SK-N-MC (cell line): ENCODE data around the gene MACROD2.

Experiments used
- EZH2 ChIP-seq: fragments of 200-600 bp; sonication (generic); IDR thresholded peaks from one replicate; pipeline ENCODE4 v1.6.1; 2017; ENCODE audit warnings: antibody characterized with exemption
- FOXP2 ChIP-seq: optimal IDR thresholded peaks from 2 replicates; pipeline ENCODE3; 2011; ENCODE audit warnings: mild to moderate bottlenecking, moderate library complexity; ENCODE audit not compliant: insufficient read depth; ENCODE audit errors: extremely low read length, control extremely low read depth

DNA sequence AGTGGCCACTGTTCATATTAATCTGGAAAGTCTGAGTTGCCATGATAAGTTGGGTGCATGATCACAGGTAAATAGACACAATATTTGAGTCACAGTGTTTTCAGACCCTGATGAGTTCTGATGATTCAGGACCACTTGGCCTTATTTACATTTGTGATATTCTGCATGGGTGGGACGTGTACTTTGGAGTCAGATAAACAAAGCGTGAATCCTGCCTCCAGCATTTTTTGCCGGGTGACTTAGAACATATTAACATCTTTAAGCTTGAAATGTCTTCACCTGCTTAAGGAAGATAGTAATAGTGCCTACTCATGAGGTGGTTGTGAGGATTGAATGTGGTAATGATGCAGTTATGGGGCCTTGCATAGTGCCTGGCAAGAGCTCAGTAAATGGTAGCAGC, 1582.8 kb downstream of the MACROD2 start:
- TF ChIP-seq EZH2 (no peak), FOXP2 (no peak)
